Head of caudate nucleus (tissue), 42 donors: ENCODE data around the gene TMEM132E.

ENCODE experiments used
- DNase-seq, 42 donors: peaks; one replicate each; pipeline versions ENCODE4 v3.0.0 to v3.0.0-alpha.2; 2020 to 2021; ENCODE audit warnings: mixed read lengths in 7 of 42
- intact Hi-C: fragments of 100-400 bp; cut with DNase I; formaldehyde crosslinking; loops from one replicate; pipeline ENCODE4 v1.15.0; 2022

TMEM132E gene

GRCh38 chr17:34566201-34566600, 13.2 kb upstream of the TMEM132E start:
- DNase-seq = no peak
- intact Hi-C loops = no loop called here

- DNase-seq = no peak
- intact Hi-C loops = no loop called here
Observed at GRCh38 chr17:34566873-34567272, 12.5 kb upstream of the TMEM132E start.

GRCh38 chr17:34567691-34568465, 11.5 kb upstream of the TMEM132E start:
- DNase-seq = no peak
- intact Hi-C loops = no loop called here

- peak in 11 of 42 donors; percentile 21 to 70 (median 53) for DNase-seq
- intact Hi-C loops = no loop called here
Observed at GRCh38 chr17:34568953-34569352, 10.4 kb upstream of the TMEM132E start.

- intact Hi-C loops = no loop called here
- no peak for DNase-seq
Observed at GRCh38 chr17:34569591-34569990, 9.8 kb upstream of the TMEM132E start.

GRCh38 chr17:34570506-34570905, 8.9 kb upstream of the TMEM132E start:
- intact Hi-C loops = no loop called here
- DNase-seq = no peak

- intact Hi-C loops = no loop called here
- peak in 21 of 42 donors; percentile 8 to 74 (median 45) for DNase-seq
Observed at GRCh38 chr17:34571428-34572130, 7.8 kb upstream of the TMEM132E start.

GRCh38 chr17:34572483-34572882, 6.9 kb upstream of the TMEM132E start:
- intact Hi-C loops = no loop called here
- DNase-seq = no peak

- intact Hi-C loops = no loop called here
Observed at GRCh38 chr17:34575182-34575581, 4.2 kb upstream of the TMEM132E start.

GRCh38 chr17:34578016-34578415, 1.4 kb upstream of the TMEM132E start:
- intact Hi-C loops = no loop called here
- DNase-seq = no peak

More at GRCh38 chr17:34575182-34575581, 4.2 kb upstream of the TMEM132E start:
- no peak for DNase-seq

- DNase-seq = no peak
- intact Hi-C loops = no loop called here
Observed at GRCh38 chr17:34578656-34579016, 746 bp upstream of the TMEM132E start.

- DNase-seq = peak in 33 of 42 donors; percentile 30 to 76 (median 57)
- intact Hi-C loops = no loop called here
Observed at GRCh38 chr17:34579979-34580684, 750 bp downstream of the TMEM132E start.

GRCh38 chr17:34580685-34581445, 1.5 kb downstream of the TMEM132E start:
- DNase-seq = peak in 8 of 42 donors; percentile 17 to 52 (median 26)

GRCh38 chr17:34581446-34582184, 2.2 kb downstream of the TMEM132E start:
- peak in 2 of 42 donors; percentile 37 to 42 for DNase-seq
- intact Hi-C loops = no loop called here

More at GRCh38 chr17:34580685-34581445, 1.5 kb downstream of the TMEM132E start:
- intact Hi-C loops = no loop called here

GRCh38 chr17:34582185-34582900, 3.0 kb downstream of the TMEM132E start:
- intact Hi-C loops = no loop called here

GRCh38 chr17:34582901-34583245, 3.5 kb downstream of the TMEM132E start:
- DNase-seq = no peak

More at GRCh38 chr17:34582185-34582900, 3.0 kb downstream of the TMEM132E start:
- DNase-seq = peak in 1 of 42 donors; percentile 12

GRCh38 chr17:34584805-34585416, 5.5 kb downstream of the TMEM132E start:
- peak in 1 of 42 donors; percentile 24 for DNase-seq
- intact Hi-C loops = no loop called here

More at GRCh38 chr17:34582901-34583245, 3.5 kb downstream of the TMEM132E start:
- intact Hi-C loops = no loop called here
